GM12891 (cell line): ENCODE measurements around the gene C1orf74. TPM values are rescaled to one million over a fixed set of nuclear protein-coding genes. Genes with fewer than 3 reads are reported as not detected.

Experiments
- DNase-seq: peaks from one replicate; pipeline ENCODE4 v3.0.0; 2011; ENCODE audit warnings: low spot score; ENCODE audit not compliant: insufficient read length
- FAIRE-seq: peaks from 2 replicates; lab custom pipeline; 2011; peaks lifted over from hg19 to GRCh38; lab: Jason Lieb, UNC
- PAX5 ChIP-seq: IDR thresholded peaks from 2 replicates; pipeline ENCODE4 v1.6.1; 2011; ENCODE audit warnings: low read length, moderate library complexity, mild to moderate bottlenecking; ENCODE audit not compliant: insufficient read depth, severe bottlenecking
- POLR2A ChIP-seq: IDR thresholded peaks from 2 replicates; pipeline ENCODE4 v1.6.1; 2011; ENCODE audit warnings: low read depth, low read length, control low read depth
- POLR2AphosphoS5 ChIP-seq: IDR thresholded peaks from 2 replicates; pipeline ENCODE4 v1.6.1; 2011; ENCODE audit warnings: low read depth, low read length, control low read depth
- POU2F2 ChIP-seq: IDR thresholded peaks from 2 replicates; pipeline ENCODE4 v1.6.1; 2011; ENCODE audit warnings: low read depth, mild to moderate bottlenecking, control low read depth, low read length, moderate library complexity
- SPI1 ChIP-seq: IDR thresholded peaks from 2 replicates; pipeline ENCODE4 v1.6.1; 2011; ENCODE audit warnings: low read depth, low read length, control low read depth
- TAF1 ChIP-seq: IDR thresholded peaks from 2 replicates; pipeline ENCODE4 v1.6.1; 2011; ENCODE audit warnings: low read depth, low read length, control low read depth
- polyA plus RNA-seq: library from polyadenylated mRNA; unstranded; fragments of >200 nt; gene quantifications from one replicate; pipeline ENCODE4 v1.2.1, GENCODE V29; 2012; ENCODE audit warnings: low read depth, missing spikeins, inconsistent platforms; ENCODE audit not compliant: missing spikeins

C1orf74 gene
- polyA plus RNA-seq, result 1.5 TPM

DNA sequence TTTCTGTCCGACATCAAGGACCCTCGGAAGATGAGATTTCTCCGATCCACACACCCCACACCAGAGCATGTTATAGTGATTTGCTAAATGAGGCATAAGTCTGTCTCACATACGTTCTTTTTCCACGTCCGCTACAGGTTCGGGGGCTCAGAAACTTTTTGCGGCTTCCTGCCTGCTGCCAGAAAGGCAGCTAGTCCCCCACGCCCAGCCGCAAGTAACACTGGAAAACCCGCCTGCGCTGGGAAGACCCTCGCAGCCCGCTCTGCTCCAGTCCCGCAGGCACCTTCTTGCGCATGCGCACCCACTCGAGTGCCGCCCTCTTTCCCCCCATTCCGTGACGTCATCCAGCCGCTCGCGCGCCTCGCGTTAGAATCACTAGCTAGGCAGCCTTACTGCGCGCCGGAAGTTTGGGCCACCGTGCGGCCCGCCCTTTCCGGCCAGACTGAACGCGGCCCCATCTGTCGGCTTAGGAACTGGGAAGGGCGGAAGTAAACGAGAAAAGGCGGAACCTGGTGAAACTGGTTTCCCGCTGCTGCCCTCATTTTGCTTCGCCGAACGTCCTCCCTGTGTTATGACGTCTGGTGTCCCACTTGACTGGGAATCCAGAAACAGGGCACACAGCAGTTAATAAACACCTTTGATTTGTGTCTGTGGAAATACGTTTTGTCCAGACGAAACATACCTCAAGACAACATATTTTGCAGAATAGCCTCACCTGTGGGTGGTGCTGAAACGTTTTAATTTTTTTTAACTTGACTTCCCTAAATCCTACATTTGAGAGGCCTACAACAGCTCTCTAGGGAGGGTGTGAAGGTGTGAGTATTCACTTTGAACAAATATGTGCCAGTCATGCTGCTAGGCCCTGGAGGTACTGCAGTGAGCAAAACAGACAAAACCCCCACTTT lies at the start of gene C1orf74:
C1orf74 (minus strand) TSS at position 295 of the 905 bp plus-strand sequence. CDS start 925 bp downstream, outside the sequence.
- DNase-seq (peak; percentile 79), FAIRE-seq (peak; percentile 100)
- TF ChIP-seq POLR2AphosphoS5 (peak; percentile 88), POU2F2 (0 out of 2 replicates have a peak, but pooled peaks have one; percentile 22), PAX5 (no peak), TAF1 (peak; percentile 61), POLR2A (peak; percentile 87), SPI1 (peak; percentile 71)

DNA sequence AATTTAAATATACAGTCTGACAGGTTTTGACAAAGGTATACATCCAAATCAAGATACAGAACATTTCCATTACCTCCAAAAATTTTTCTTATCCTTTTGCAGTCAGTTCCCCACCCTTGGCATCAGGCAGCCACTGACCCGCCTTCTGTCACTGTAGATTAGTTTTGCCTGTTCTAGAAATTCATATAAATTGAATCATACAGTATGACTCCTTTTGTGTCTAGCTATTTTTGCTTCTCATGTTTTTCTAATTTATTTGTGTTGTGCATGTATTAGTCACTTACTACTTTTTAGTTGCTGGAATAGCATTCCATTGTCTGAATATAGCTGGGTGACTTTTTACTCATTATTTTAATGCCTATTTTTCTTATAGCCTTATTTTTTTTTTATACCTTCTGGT lies 47.3 kb upstream of the C1orf74 start:
- TF ChIP-seq TAF1 (no peak), SPI1 (no peak), PAX5 (no peak), POLR2AphosphoS5 (no peak), POLR2A (no peak), POU2F2 (no peak)
- DNase-seq, result no peak
- FAIRE-seq, result no peak

DNA sequence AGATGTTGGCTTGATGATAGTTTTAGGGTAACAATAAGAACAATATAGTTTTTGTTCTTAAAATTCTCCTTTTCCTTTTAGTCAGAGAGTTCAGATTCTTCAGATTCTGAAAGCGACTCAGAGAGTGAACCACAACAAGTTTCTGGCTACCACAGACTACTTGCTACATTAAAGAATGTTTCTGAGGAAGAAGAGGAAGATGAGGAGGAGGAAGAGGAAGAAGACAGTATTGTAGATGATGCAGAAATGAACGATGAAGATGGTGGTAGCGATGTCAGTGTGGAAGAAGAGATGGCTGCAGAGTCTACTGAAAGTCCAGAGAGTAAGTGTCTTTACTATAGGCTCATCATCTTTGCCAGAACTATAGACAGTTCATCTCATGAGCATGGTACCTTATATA lies 46.4 kb upstream of the C1orf74 start:
- no peak for DNase-seq
- TF ChIP-seq POLR2A (no peak), POU2F2 (no peak), POLR2AphosphoS5 (no peak), SPI1 (no peak), PAX5 (no peak)
- FAIRE-seq, result no peak

DNA sequence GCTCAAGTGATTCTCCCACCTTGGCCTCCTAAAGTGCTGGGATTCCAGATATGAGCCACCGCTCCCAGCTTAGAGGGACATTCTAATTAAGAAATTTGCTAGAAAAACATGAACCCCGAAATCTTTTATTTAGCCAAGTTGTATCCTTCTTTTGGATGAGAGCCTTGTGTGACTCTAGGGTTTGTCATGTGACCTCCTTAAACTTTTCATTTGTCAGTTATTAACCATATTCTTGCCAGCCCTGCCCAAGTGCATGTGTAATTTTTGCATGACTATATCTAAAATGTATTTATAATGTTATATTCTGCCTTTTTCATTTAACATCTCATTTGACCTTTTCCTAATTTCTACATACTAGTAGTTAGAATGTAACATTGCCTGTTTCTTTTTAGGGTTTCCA lies 45.4 kb upstream of the C1orf74 start:
- TF ChIP-seq POLR2AphosphoS5 (no peak), POLR2A (no peak), SPI1 (no peak), TAF1 (no peak), PAX5 (no peak), POU2F2 (no peak)
- FAIRE-seq (no peak), DNase-seq (no peak)

DNA sequence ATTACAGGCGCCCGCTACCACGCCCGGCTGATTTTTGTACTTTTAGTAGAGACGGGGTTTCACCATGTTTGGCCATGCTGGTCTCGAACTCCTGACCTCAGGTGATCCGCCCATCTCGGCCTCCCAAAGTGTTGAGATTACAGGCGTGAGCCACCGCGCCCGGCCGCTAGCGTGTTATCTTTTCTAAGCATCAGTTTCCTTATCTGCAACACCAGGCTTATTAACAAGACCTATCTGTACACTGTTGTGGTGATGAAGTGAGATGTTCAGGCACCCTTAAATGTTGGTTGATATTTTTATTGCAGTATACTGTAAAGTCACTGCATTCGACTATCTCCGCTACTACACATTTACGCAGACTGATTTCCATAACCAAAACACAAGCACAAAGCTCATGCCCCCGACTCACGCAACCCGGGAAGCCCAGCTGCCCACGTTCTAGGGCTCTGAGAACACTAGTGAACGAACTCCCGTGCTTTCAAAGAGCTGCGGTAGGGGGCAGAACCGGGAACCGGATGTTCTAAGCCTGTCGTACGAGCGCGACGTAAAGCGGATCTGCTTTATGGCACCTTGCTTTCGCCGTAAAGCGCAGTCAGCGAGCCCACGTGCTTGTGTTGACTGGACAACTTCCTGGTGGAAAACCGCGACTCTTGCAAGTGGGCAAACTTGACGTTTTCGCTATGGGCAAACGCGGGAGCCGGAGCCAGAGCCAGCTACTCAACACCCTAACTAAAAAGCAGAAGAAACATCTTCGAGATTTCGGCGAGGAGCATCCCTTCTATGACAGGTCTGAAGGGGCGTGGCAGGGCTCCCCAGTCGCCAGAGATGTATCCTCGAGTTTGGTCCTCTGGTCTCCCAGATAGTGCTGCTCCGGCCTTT lies 43.3 kb upstream of the C1orf74 start, which contains the start of gene UTP25:
UTP25 (plus strand) TSS at position 589 of the 879 bp plus-strand sequence; CDS start at position 681, 92 bp downstream.
- TF ChIP-seq TAF1, result peak; percentile 57; the same call in 1 of the 2 replicates
- TF ChIP-seq POLR2A, result 0 out of 2 replicates have a peak, but pooled peaks have one; percentile 20
- TF ChIP-seq POU2F2, result no peak
- TF ChIP-seq POLR2AphosphoS5, result no peak
- TF ChIP-seq PAX5, result no peak
- TF ChIP-seq SPI1, result peak; percentile 33; the same call in 1 of the 2 replicates
- FAIRE-seq (peak; percentile 100), DNase-seq (peak; percentile 50)

DNA sequence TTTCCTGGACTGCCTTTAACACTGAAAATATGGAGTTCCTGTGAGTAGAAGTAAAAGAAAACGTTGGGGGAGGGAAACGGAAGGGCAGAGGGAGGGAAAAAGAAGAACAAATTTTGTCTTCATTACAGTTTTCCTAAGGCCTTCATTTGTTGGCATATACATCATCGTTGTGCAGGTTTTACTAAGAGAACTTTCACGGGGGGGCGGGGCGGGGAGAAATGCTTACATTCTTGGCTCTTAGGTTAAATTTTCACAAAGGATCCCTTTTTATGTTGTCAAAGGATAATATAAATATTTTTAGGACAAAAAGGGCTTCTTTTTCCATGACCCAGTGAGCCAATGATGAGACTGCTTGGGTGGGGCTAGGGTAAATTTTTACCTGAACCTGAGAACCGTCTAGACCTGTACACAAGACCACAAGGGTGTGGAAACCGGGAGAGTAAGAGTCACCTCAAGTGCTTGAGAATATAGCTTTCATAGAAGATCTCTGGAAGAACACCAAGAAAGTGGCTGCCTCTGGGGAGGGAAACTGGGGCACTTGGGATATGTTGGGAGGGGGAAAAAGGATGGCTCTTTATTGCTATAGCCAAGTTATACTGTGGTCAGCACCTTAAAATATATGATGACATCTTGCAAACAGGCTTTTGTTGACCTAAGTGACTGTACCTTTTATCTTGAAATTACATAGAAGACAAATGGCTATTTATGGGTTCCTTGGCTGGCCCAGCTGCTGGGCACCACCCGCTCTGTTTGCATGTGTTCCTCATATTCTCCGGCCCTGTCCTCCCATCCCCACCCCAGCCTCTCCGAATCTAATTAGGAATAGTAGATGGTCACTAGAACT lies 41.5 kb upstream of the C1orf74 start:
- FAIRE-seq, result no peak
- DNase-seq, result no peak
- TF ChIP-seq POLR2AphosphoS5 (no peak), POLR2A (no peak), PAX5 (no peak), POU2F2 (no peak), SPI1 (no peak), TAF1 (no peak)

DNA sequence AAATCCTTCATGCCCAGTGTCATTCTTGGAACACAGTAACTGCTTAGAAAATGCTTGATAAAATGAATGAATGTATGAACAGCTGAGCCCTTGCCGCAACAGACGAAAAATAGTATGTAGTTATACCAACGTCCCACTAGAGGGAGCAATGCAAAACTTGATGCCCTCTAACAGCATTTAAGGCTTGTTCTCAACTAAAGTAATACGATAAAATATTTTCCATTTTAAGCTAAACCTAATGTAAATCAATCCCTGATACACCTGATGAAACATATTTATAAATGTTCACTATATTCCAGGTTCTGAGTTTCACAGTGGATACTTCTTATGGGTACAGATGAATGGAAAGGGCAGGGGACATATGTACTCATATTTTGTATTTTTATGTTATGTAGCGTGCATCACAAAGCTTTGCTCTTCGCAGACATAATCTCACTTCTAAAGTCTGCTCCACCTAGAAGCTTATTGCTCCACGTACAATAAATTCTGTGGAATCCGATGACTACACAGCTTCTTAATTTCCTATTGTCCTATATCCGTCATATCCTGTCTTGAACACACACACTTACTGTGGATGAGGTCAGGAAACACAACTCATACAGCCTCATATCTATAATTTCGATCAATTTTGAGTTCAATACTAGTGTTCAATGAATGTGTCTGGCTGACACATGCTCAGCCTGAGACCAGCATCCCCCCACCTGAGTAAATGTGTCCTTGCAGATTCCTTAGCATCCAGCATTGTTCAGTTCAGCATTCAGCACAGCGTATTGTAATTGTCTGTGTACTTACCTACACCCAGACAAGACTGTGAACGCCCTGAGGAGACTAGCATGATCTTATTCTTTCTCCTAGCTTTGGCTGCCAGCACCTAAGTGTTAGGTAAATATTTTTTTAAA lies 39.0 kb upstream of the C1orf74 start:
- no peak for DNase-seq
- no peak for TF ChIP-seq SPI1
- no peak for TF ChIP-seq POLR2AphosphoS5
- TF ChIP-seq POLR2A, result no peak
- no peak for TF ChIP-seq POU2F2
- no peak for TF ChIP-seq TAF1
- no peak for TF ChIP-seq PAX5
- FAIRE-seq, result no peak

DNA sequence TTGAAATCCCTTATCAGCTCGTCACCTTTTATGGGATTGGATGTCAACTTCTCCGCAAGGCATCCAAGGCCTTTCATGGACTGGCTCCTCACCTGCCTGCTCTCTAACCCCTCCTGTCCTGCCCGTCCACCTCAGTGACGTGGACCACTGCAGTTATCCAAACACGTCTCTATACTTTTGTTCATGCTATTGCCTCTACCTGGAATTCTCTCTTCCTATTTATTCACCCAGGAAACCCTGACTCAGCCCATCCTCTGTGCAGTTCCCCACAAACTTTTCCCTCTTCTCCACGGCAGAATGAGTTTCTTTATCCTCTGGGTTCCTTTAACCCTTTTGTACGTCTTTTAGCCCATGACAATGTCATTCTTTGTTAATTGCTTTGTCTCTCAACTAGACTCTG lies 38.3 kb upstream of the C1orf74 start:
- TF ChIP-seq POLR2A, result no peak
- TF ChIP-seq PAX5, result no peak
- TF ChIP-seq SPI1, result no peak
- no peak for TF ChIP-seq TAF1
- no peak for TF ChIP-seq POLR2AphosphoS5
- no peak for TF ChIP-seq POU2F2
- FAIRE-seq, result no peak
- DNase-seq, result no peak
